Measurements from ENCODE around the gene PSKH1.

- TF ChIP-seq, protein P1, sequence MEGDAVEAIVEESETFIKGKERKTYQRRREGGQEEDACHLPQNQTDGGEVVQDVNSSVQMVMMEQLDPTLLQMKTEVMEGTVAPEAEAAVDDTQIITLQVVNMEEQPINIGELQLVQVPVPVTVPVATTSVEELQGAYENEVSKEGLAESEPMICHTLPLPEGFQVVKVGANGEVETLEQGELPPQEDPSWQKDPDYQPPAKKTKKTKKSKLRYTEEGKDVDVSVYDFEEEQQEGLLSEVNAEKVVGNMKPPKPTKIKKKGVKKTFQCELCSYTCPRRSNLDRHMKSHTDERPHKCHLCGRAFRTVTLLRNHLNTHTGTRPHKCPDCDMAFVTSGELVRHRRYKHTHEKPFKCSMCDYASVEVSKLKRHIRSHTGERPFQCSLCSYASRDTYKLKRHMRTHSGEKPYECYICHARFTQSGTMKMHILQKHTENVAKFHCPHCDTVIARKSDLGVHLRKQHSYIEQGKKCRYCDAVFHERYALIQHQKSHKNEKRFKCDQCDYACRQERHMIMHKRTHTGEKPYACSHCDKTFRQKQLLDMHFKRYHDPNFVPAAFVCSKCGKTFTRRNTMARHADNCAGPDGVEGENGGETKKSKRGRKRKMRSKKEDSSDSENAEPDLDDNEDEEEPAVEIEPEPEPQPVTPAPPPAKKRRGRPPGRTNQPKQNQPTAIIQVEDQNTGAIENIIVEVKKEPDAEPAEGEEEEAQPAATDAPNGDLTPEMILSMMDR (IDR thresholded peaks at IDR 0.05; ENCODE audit: low read depth, low read length, missing input control) = no peak
- TF ChIP-seq RAD21 (IDR thresholded peaks at IDR 0.05) = no peak
- TF ChIP-seq REST (IDR thresholded peaks at IDR 0.05) = no peak
- no peak for TF ChIP-seq HNF4G (IDR thresholded peaks at IDR 0.05)
- TF ChIP-seq FOXA2 (IDR thresholded peaks at IDR 0.05) = no peak
- no peak for TF ChIP-seq ATF3 (IDR thresholded peaks at IDR 0.05)
- no peak for TF ChIP-seq TAF1 (conservative IDR thresholded peaks at IDR 0.05)
- TF ChIP-seq ZBTB33 (IDR thresholded peaks at IDR 0.05) = no peak
- no peak for TF ChIP-seq EGR1 (IDR thresholded peaks at IDR 0.05; ENCODE audit: low read depth in 2 of 2)
- no peak for TF ChIP-seq JUND (IDR thresholded peaks at IDR 0.05)
- TF ChIP-seq FOXA1 (IDR thresholded peaks at IDR 0.05) = no peak
- TF ChIP-seq, protein P2, sequence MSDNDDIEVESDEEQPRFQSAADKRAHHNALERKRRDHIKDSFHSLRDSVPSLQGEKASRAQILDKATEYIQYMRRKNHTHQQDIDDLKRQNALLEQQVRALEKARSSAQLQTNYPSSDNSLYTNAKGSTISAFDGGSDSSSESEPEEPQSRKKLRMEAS (IDR thresholded peaks at IDR 0.05) = no peak
- no peak for TF ChIP-seq RXRA (IDR thresholded peaks at IDR 0.05)
Observed at GRCh38 chr16:67886387-67886786, 6.7 kb upstream of the PSKH1 start.

Data from liver (tissue), 3 donors.